NCI-H2107 treated with DMSO at 0.1 percent for 48 hours (cell line): Measurements from ENCODE around the gene SLCO3A1.

Experiments
- DNase-seq: peaks from one replicate; lab custom pipeline; 2025; ENCODE audit not compliant: unreplicated experiment; lab: John Stamatoyannopoulos, UW

SLCO3A1 gene

DNA sequence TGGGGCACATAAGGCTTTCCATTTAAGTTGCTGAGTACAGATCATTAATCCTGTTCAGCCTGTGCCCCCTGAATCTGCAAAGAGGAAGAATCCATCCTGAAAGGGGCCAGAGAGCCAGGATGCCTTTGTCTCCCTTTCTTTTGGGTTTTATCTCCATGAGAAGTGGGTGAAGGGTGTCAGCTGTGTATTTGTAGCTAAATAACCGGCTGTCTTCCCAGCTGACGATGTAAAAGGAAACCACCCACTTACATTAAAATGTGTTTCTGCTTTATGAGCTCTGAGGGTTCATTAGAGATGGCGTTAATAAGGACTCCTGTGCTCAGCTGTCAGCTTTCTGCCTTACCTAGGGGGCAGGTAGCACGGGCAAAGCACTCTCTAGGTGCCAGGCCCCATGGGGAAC, 83.4 kb downstream of the SLCO3A1 start:
- DNase-seq, result peak; percentile 69

DNA sequence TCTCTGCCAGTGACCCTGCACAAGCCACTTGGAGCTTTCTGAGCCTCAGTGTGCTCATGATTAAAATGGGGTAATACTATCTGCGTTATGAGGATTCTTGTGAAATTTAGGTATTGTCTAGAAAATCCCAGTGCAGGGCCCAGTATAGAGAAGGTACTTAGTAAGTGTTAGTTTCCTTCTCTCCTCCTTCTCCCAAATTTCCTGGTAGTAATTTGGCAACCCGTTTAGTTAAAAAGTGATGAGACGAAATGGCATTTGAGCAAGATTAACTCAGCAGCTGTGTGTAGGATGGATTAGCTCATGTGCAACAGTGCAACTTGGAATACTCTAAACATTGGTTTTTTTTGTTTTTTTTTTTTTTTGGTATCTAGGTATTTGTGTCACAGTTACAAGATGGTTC, 84.6 kb downstream of the SLCO3A1 start:
- no peak for DNase-seq

DNA sequence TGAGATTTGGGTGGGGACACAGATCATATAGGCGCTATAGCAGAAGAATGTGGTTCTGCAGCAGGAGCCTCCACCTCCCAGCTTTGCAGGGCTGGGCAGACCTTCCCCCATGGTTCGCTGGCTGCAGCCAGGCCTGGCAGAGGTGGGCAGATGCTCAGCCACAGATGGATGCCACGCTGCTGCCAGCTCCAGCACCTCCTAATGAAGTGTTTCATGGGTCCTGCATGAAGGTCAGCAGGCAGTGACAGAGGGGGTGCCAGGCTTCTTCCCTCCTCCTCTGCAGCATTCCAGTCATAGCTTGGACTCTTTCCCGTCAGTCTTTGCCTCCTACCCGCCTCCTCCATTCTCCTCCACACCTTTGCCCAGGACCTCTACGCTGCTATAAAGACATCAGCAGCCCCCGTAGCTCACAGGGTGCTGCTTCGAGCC, 85.9 kb downstream of the SLCO3A1 start:
- DNase-seq, result no peak

DNA sequence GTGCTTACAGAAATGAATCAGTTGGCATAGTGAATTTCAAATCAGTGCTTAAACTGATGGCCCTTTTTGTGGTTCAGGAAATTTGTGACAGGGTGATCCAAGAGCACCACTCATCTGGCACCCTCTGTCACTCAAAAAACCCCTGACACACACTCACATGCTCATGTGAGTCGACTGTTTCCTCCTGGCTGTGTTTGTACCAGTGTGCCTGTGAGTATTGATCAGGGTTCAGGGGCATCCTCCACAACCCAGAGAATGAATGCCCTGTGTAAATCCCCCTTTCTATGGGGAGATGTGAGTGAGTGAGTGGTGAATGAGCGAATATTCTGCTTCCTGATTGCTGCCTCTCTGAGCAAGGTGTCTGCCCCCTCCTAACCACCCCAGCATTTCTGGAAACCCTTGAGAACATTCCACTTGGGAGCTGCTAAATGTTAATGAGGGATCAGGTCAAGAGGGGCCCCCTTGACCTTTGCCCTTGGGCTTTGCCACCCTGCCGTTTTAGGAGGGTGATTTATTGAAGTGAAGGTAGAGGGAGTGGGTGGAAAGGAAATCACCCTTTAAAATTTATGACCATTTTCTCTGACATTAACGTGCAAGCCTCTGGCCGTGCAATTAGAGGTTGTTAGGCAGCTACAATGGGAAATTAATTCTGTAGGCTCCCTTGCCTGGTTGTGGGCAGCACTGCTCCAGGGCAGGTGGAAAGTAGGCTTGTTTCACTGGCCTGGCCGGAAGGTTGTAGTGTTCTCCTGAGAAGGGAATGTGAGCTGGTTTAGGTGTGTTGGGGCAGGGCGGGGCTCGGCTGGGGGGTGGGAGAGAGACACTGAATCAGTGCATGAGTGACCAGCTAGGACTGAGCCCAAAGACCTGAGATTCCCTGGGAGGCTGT, 87.2 kb downstream of the SLCO3A1 start:
- DNase-seq, result no peak

DNA sequence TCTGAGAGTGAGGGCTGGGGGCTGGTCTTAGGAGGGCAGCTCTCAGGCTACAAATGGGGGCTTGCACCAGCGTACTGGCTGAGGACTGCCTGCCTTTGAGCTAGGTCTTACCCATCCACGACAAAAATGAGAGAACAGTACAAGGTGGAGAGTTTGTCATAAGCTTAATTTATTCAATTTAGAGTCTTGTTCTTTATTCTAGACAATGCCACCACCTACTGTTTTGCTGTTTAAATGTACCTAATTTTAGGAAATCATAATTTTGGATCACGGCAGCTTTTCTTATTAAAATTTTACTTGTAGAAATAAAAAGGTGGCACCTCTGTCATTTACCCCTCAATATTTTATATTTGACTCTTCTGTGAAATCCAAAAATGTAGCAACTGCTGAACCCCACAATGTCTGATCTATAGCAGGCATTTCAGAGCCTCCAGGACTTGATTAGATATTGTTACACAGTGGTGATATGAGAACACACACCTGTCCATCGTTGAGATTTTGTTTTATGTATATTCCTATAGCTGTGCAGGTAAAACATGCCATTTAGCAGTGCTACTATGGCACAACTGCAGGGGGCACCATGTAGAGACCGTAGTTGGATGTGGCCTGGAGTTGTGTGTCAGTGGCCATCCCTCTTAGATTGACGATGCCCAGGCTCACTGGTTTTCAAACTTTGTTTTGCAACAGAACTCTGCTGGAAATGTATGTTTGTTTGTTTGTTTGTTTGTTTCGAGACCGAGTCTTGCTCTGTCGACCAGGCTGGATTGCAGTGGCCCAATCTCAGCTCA, 88.6 kb downstream of the SLCO3A1 start:
- DNase-seq, result no peak

DNA sequence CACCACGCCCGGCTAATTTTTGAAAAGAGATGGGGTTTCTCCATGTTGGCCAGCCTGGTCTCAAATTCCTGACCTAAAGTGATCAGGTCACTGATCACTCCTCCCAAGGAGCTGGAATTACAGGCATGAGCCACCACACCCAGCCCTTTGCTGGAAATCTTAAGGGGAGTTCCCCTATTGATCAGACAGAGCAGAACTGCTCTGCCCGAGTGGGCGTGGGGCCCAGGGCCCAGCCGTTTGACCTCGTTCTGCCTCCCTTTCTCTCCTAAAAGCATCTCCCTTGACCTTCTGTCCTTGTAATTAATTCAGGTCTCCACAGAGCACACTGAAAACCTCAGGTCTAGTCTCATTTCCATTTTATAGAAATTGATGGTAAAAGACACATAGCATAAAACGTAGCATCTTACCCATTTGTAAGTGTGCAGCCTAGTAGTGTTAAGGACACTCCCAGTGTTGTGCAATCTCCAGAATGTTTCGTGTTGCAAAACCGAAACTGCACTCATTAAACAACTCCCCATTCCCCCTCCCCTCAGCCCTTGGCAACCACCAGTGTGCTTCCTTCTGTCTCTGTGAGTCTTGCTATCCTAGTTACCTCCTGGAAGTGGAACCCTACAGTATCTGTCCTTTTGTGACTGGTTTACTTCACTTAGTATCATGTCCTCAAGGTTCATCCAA, 89.3 kb downstream of the SLCO3A1 start:
- DNase-seq, result peak; percentile 63

DNA sequence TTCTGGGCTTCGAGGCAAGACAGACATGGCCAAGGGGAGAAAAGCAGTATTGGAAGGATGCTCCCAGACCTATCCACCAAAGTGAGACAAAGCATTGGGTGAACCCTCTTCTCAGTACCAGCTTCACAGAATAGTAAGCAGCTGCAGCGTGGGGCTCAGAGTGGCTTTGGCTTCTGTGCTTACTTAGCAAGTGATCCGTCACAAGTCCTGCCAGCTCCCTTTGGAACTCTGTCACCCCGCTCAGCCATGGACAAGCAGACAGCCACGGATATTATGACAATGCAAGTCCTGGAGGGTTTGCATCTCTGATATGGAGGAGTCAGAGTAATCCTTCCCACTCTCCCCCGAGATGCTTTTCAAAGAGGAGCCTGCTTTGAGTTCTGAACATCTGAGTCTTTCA, 90.8 kb downstream of the SLCO3A1 start:
- DNase-seq, result no peak

DNA sequence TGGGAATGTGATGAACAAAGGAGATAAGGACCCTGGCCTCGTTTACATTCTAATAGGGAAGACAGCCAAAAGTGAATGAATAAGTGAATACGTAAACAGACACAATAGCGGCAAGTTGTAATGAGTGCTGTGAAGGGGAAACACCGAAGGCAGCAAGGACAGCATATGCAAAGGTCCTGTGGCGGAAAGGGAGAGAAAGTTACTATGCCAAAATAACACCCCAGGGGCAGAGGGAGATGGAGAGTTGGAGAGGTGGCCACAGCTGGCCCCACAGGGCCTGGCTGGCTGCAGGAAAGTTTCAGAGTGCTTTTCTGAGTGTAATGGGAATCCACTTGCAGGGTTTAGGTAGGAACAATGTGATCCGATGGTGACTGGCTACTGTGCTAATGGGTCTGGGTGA, 91.9 kb downstream of the SLCO3A1 start:
- DNase-seq, result no peak

DNA sequence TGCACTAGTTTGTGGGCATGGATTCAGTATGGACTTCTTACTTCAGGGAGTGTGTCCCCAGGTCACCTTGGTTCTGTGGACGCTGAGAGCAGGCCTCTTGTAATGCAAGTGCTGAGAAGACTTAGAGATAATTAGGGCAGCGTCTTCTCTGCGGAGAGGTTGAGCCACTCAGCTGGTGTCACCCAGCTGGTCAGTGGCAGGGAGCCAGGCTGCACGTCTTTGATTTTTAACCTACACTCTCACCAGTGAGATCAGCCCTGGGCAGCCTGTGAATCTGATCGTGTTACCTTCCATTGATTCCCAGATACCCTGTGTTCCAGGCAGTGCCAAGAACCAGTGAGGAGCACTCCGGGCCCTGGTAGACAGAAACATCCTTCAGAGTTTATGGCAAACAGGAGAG, 92.6 kb downstream of the SLCO3A1 start:
- DNase-seq, result no peak

DNA sequence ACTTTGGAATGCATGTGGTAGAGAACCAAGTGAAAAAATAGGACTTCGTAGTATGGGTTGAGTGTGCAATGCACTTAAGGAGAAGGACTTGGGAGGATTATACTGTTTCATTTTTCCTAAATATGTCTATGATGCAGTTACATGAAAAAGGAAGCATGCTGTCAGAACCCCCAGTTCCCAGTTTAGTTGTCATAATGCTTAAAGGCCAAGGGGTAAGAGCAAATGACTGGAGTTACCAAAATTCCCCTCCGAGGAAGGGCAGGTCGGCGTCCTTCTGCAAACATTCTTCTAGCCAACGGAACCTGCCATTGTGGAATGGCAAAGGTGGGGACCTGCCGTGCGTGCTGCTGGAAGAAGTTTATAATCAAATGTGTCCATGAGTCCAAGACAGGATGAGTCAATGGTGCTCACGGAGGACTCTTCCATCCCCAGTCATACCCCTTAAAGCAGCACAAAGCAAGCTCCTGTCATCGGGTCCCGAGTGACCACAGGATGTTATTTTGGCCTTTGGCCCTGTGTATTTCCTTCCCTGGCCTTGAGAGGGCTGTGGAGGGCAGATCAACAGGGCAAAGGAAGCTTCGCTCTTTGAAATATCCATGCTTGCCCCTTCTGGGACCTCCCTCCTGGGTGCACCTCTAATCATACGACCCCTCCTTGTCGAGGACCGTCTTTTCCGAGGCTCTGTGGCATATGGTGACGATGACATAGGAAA, 93.2 kb downstream of the SLCO3A1 start:
- no peak for DNase-seq

DNA sequence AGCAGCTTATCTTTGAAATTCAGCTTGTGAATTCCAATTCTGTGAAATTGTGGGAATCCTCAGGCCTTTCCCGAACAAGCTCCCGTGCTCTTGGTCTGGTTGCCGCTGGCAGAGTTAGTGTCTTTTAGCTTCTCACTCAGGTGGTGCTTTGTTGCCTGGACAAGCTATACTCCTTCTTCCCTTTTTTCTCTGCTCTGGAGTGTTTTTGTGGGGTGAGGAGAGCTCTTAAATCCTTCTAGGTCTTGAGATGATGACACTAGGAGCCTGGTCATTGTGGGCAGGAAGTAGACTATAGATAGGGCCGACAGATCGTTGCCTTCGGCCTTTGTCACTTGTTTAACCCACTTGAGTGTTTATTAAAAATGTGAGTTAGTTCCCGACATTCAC, 93.8 kb downstream of the SLCO3A1 start:
- no peak for DNase-seq

DNA sequence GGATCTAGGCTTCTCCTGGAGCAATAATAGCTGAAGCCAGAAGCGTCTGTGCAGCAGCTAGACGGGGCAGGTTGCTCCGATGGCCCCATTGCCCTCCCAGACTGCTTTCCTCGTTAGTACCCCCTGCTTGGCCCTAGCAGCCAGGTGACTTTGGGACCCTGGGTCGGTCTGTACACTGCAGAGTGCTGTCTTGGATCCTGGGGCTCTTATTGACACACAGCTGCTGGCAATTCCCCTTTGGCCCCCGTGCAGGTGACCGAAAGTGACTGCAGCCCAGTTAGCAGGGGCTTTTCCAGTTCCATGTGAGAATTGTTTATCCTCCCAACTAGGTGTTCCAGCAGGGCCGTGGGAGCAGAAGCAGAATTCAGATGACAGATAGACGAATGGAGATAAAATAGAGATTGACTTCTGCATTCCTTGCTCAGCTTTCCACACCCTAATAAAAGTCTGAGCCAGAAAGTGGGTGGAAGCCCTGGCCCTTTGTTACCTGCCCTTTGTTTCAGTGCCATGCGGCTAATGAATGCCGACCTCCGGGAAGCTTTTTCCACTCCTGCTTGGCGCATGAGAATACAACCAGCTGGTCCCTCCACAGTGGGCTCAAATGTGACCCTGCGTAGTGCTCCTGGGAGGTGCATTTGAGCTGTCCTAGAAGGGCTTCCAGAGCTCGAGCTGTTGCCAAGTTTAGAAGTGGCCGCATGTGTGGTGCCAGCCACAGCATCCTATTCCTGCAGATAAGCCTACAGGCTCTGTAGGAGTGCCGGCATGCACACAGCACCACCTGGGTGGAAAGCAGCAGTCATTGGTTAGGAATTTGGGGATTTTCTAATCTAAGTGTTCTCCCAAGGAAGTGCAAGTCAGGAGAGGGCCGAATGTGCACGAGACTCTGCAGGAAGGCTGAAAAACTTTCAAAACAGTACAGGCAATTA, 94.4 kb downstream of the SLCO3A1 start:
- DNase-seq, result no peak

DNA sequence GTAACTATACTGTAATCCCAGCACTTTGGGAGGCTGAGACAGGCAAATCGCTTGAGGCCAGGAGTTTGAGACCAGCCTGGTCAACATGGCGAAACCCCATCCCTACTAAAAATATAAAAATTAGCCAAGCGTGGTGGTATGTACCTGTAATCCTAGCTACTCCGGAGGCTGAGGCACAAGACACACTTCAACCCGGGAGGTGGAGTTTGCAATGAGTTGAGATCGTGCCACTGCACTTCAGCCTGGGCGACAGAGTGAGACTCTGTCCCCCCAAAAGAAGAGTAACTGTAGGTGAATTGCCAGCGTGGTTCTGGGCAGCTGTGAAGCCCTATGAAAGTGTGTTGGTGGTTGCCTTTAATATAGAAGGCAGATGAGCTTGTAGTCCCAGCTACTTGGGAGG, 95.9 kb downstream of the SLCO3A1 start:
- DNase-seq, result no peak

DNA sequence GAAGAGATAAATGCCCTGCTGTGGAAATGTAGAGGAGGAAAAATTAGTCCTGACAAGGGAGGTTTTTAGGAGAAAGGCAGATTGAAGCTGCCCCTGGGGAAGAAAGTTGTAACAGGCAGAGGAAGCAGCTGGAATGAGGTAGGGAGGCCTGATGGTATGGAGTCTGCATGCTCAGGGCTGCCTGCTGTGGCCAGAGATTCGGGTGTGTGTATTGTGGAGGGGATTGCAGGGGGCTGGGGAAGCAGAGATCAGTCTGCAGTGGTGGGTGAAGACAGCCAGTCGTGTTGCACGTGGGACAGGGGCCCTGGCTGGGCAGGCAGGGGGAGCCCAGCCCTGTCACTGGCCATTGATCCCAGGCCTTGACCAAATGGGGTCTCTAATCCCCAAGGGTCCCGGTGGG, 96.5 kb downstream of the SLCO3A1 start:
- DNase-seq, result no peak

DNA sequence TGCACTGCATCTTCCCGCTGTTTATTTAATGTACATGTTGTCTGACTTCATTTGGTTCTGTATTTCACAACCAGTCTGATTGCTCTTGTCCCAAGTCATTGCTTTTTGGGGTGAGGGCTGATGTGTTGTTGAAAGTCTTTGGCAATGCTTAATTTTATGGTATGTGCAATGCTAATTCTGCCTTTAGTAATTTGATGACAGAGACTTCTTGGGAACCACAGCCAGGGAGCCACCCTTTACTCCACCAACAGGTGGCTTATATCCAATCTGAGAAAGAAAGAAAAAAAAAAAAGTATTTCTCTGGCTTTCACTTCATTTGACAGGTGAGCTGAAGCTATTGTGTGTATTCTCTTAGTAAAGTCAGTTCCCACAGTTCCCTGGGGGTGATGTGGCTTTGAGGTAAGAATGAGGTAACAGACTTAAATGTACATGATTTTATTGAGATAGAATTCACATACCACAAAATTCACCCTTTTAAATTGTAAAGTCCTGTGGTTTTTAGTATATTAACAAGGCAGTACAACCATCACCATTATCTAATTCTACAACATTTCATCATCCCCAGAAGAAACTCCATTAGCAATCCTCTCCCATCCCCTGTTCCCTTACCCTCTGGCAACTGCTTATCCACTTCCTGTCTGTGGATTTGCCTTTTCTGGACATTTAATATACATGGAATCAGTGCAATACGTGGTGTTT, 97.3 kb downstream of the SLCO3A1 start:
- peak; percentile 36 for DNase-seq

DNA sequence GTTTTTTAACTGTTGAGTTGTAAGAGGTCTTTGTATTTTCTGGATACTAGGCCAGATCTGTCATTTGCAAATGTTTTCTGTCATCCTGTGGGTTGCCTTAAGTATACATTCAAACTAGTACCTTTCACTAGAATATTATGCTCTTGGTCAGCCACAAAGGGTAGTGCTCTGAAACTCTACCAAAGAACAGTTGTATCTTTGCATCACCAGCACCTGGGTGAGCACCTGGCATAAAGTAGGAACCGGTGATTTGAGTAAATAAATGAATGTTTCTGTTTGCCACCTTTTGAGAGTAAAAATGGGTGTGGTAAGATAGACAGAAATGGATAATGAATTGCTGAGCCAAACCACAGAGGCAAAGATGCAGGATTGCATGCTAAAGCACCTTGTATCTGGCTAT, 98.7 kb downstream of the SLCO3A1 start:
- no peak for DNase-seq

DNA sequence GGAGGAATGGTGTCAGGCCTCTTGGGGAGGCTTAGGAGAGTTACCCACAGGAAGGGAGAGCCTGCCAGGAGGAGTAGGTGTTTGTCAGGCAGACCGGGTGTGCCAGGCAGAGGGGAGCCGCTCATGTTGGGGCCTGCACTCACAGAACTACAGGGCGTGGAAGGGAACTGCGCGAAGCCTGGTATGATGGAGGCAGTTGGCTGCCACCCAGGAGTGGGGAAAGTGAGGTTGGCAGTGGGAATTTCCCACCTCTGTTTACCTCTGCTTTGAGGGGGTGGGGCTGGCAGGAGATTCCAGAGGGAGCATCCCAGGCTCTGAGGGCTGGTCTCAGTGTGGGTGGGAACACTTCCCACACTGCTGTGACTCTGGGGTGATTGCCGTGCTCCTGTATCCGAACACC, 99.9 kb downstream of the SLCO3A1 start:
- no peak for DNase-seq

DNA sequence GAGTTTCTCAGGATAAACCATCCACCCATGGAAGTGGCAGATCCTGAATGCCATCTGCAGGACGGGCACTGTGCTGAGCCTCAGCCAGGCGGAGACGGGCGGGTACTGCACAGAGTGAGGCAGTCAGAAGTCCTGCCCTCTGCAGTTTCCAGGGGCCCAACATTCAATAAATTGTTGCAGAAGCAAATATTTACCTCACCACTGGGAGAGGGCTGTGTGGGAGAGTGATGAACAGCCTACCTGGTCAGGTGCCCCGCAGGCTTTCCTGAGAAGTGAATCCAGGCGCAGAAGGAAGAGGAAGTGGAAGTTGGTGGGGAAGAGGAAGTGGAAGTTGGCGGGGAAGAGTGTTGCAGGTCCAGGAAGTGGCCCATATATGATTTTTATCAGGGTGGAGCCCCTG, 100.8 kb downstream of the SLCO3A1 start:
- DNase-seq, result no peak

DNA sequence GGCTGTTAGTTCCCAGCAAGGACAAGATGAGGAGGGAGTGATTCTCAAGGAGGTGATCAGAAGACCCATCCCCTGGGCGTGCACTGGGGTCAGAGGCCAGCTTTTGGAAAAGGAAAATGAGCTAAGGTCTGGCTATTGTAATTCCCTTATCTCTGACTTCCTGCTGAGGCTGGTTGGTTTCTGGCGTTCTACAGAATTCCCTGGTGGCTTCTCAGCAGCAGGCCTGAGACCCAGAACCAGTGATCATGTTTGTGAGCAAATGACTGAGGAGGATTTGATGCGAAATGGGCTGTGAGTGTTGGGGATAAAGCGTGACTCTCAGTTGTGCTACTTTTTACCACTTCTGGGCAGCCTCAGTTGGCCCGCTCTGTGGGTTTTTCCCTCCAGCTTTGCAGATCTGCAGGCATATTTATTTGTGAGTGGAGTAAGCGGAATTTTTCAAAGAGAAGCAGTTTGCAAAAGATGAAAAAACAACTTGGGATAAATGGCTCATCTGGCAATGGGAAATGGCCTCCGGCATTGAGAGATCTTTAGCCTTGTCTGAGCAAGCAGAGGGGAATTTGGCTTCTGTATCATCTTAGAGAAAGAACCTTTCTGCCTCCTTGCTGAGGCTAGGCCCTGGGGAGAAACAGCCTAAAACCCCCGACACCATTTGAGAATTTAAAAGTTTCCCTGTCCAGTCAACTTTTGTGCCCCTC, 102.7 kb downstream of the SLCO3A1 start:
- no peak for DNase-seq
